Hematopoietic multipotent progenitor cell (in vitro differentiated cells): ENCODE results near the gene CCND2. TPM values are rescaled to one million over a fixed set of nuclear protein-coding genes. Genes with fewer than 3 reads are reported as not detected.
"Not testable (repeated sequence)": the region's sequence is repeated elsewhere in the genome, so short reads cannot be mapped to it uniquely, and the experiment has no call there.

ENCODE experiments used
- DNase-seq, 3 donors: peaks; one replicate each; pipeline ENCODE4 v3.0.0-alpha.2; 2011 to 2015; ENCODE audit warnings: low read depth in 2 of 3, low spot score in 2 of 3
- total RNA-seq: library from RNA; depleted of rRNA; stranded (reverse); fragments of >200 nt; gene quantifications from one replicate; pipeline ENCODE4 v1.2.3, GENCODE V29; 2012

CCND2 gene
- total RNA-seq = 160 TPM

DNA sequence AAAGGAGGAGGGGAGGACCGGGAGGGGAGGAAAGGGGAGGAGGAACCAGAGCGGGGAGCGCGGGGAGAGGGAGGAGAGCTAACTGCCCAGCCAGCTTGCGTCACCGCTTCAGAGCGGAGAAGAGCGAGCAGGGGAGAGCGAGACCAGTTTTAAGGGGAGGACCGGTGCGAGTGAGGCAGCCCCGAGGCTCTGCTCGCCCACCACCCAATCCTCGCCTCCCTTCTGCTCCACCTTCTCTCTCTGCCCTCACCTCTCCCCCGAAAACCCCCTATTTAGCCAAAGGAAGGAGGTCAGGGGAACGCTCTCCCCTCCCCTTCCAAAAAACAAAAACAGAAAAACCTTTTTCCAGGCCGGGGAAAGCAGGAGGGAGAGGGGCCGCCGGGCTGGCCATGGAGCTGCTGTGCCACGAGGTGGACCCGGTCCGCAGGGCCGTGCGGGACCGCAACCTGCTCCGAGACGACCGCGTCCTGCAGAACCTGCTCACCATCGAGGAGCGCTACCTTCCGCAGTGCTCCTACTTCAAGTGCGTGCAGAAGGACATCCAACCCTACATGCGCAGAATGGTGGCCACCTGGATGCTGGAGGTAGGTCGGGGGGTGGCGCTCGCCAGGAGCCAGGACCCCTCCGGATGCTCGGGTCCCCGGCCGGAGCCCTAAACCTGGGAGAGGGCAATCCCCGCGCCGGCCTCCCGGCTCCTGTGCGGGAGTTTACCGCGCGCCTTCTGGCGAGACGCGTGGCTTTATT, at the start of gene CCND2:
Gene CCND2 (plus strand): TSS at position 111 of the 744 bp plus-strand sequence. CDS start 279 bp downstream, at position 390.
- DNase-seq = peak in 2 of 3 donors; percentile 84 to 88

DNA sequence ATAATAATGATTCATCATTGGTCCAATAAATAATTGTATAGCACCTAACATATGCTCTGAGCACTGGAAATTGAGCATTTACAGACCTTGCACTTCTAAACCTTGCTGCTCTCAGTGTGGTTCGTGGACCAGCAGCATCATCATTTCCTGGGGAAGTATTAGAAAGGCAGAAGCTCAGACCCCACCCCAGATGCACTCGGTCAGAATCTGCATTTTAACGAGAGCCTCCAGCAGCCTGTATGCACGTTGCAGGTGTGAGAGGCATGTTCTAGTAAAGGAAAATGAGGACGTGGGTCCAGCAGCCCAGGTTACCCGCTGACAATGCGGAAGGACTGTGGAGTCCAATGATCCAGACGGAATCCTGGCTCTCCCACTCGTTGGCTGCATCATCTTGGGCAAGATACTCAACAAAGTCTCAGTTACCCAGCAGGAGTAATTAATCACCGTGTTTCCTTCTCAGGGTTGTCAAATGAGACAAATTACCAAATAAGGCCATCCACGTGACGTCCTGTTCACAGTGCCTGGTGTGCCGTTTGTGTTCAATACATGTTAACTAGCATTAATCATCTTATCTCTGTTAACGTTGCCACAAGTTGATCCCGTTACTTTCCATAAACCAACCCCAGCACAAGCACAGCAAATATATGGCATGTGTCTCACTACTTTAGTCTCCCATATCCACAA, 49.2 kb upstream of the CCND2 start:
- peak in 1 of 3 donors; percentile 26 for DNase-seq

DNA sequence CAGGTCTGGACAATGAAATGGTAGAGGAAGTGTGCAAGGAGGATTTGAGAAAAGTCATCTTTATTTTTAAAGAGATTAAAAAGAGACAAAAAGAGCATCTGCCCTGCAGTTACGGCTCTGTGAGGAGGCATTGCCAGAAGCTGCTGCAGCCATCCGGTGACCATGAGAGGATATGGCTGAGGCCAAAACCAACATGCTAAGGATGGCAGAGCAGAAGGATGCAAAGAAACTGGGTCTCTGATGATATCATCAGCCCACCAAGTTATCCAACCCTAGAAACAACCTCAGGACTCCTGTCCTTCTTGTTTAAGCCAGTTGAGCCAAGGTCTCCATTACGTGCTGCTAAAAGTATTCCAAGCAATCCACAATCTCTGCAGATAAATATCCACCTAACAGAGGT, 48.0 kb upstream of the CCND2 start:
- DNase-seq = no peak

DNA sequence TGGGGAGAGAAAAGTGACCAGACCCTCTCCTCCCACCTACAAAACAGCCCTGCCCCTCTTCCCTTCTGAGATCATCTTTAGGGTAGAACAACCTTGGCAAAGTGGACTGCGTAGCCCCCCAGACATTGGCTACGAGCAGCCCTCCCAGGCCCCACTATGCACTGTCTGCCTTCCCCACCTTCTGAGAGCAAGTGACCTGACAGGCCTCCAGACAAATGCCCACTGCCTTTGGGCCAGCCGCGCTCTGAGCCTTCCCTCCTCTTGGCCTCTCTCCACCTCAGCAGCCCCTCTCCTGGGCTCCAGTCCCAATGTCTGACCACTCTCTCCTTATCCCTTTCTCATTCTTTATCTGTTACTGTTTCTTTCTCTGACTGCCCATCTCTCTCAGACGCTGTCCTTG, 46.5 kb upstream of the CCND2 start:
- DNase-seq = no peak

GRCh38 chr12:4228122-4228580, 45.4 kb upstream of the CCND2 start:
- DNase-seq = no peak

DNA sequence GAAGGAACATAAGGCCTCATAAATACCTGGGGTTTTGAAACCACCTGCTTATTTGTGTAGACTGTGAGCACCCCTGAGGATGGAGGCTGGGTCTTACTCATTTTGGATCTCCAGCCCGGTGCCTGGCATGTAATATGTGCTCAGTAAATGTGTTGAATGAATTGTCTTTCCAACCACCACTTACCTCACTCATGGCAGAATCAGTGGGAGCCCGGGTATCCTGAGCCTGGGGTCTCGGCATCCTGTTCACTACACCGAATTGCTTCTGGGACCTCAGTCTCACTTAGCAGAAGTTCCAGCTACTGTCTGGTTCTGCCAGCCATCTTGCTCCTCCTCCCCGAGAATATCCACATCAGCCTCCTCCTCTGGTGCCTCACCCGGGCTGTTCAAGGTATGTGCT, 43.0 kb upstream of the CCND2 start:
- DNase-seq = no peak

DNA sequence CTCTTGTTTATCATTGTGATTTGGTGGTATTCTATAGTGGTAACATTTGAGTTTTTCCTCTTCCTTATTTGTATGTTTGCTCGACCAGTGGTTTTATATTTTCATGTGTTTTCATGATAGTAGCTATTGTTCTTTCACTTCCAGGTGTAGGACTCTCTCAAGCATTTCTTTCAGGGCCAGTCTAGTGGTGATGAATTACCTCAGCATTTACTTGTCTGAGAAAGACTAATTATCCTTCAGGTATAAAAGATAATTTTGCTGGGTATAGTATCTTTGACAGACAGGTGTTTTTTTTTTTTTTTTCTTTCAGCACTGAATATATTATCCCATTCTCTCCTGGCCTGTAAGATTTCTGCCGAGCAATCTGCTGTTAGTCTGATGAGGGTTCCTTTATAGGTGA, 35.0 kb upstream of the CCND2 start:
- DNase-seq = no peak

GRCh38 chr12:4239746-4240145, 33.8 kb upstream of the CCND2 start:
- peak in 1 of 3 donors; percentile 72 for DNase-seq

DNA sequence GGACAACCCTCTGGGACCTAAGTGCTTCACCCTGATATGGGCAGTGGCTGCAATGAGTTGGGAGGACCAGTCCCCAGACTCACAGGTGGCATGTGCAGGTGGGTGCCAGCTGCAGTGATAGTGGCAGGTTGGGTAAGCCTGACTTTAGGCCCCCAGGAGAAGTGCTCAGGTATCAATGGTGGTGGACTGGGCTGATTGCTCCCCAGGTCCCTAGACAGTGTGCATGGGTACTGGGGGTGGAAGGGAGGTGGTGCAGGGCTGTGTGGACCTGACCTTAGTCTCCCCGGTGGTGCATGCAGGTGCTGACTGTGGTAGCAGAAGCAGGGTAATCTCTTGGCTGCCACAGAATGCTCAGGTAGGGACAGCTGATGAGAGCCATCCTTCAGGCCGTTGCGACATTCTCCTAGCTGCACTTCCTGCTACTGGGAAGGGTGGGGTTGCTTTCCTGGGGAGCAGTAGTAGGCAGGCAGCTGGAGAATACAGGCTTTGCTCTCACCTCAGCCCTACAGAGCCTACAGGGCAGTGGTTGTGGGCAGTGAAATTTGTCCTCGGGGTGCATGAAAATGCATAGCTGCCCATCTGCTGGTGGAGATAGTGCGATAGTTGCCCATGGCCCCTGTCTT, 33.3 kb upstream of the CCND2 start:
- DNase-seq = no peak

DNA sequence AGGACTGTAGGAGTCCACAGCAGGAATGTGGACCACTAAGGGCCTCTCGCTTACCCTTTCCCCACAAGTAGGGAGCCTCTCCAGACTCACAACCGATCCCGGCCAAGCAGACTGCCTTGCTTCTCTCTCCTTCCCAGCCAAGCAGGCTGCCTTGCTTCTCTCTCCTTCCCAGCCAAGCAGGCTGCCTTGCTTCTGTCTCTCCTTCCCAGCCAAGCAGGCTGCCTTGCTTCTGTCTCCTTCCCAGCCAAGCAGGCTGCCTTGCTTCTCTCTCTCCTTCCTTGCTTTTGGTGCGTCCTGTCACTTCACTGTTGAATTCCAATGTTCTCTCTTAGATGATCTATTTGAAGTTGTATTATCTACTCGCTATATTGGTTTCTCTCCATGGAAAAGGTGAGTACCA, 32.6 kb upstream of the CCND2 start:
- no peak for DNase-seq

- no peak for DNase-seq
These were observed 32.0 kb upstream of the CCND2 start for GRCh38 chr12:4241592-4241991.

DNA sequence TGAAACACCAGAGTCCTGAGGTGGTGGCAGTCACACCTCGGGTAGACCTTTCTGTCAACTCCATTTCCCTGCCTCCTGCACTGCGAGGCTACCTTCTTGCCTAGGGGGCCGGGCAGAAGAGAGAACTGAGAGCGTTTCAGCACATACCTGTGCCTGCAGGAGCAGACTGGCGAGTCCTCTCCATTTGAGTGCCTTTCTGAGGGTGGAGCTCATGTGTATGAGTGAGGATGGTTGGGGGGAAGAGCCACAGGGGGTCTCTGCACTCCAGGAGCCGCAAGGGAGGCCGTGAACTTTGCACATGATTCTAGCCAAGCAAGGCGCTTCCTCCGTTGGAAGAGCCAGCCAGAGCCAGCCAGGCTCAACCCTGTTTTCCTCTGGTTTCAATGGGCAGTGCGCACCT, 31.0 kb upstream of the CCND2 start:
- DNase-seq = no peak

- DNase-seq = peak in 2 of 3 donors; percentile 69 to 90
These were observed 30.5 kb upstream of the CCND2 start for GRCh38 chr12:4243091-4243490.

- not testable (repeated sequence) for DNase-seq
These were observed 30.0 kb upstream of the CCND2 start for GRCh38 chr12:4243491-4244100.

- no peak for DNase-seq
These were observed 28.7 kb upstream of the CCND2 start for GRCh38 chr12:4244868-4245267.

- DNase-seq = no peak
These were observed 28.1 kb upstream of the CCND2 start for GRCh38 chr12:4245446-4245845.

DNA sequence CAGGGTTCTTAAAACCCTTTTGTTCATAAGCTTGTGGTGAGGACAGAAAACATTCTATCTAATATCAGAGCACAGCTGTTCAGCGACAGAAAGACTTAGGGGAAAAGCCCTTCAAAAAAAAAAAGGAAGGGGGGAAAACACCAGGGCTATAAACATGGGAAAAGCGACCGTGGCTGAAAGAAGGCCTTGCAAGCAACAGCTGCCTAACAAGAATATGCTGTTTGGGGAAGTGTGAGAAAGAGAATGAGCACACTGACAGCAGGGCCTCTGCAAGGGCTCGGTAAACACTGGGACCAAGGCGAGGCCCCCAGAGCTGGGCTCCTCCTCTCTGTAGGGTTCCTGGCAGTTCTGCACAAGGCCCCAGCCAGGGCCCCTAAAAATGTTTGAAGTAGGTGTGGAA, 27.4 kb upstream of the CCND2 start:
- DNase-seq = peak in 2 of 3 donors; percentile 31 to 60

GRCh38 chr12:4250691-4251090, 22.9 kb upstream of the CCND2 start:
- DNase-seq = peak in 1 of 3 donors; percentile 47

GRCh38 chr12:4251216-4251891, 22.2 kb upstream of the CCND2 start:
- peak in 1 of 3 donors; percentile 50 for DNase-seq

GRCh38 chr12:4251967-4252366, 21.6 kb upstream of the CCND2 start:
- no peak for DNase-seq

DNA sequence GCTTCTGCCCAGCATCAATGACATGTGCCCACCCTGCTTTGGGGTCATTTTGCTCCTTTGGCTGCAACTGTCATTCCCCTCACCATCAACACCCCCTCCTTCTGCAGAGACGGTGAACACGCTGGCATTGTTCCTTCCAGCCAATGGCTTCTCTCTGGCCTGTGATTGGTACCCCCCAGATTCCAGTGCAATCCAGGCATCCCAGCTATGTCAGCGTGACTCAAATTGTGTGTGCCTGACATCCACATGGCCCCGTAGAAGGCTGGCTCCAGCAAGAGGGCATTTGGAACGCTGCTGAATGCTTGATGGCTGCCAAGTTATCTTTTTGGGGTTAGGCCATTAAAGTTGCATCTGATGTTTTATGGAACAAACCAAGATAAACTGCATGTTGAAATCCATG, 21.0 kb upstream of the CCND2 start:
- no peak for DNase-seq
